Suprapubic skin (tissue), 4 donors: ENCODE data around the gene PTPRN2. TPM values are rescaled to one million over a fixed set of nuclear protein-coding genes. Genes with fewer than 3 reads are reported as not detected.

Experiments
- DNase-seq, 2 donors: peaks; one replicate each; pipeline ENCODE4 v3.0.0-alpha.2; 2019; ENCODE audit warnings: low spot score in 2 of 2
- H3K27ac ChIP-seq: fragments of 200-600 bp; sonication (generic); one replicate; pipeline ENCODE4 v1.5.1; 2019
- H3K27me3 ChIP-seq: fragments of 200-600 bp; sonication (generic); one replicate; pipeline ENCODE4 v1.5.1; 2019
- H3K36me3 ChIP-seq: fragments of 200-600 bp; sonication (generic); one replicate; pipeline ENCODE4 v1.5.1; 2019
- H3K4me1 ChIP-seq: fragments of 200-600 bp; sonication (generic); one replicate; pipeline ENCODE4 v1.5.1; 2019
- H3K4me3 ChIP-seq: fragments of 200-600 bp; sonication (generic); one replicate; pipeline ENCODE4 v1.5.1; 2019; ENCODE audit warnings: mild to moderate bottlenecking
- H3K9me3 ChIP-seq: fragments of 200-600 bp; sonication (generic); one replicate; pipeline ENCODE4 v1.5.1; 2019
- EP300 ChIP-seq: sonication (generic); formaldehyde crosslinking; IDR thresholded peaks from one replicate; pipeline ENCODE4 v1.6.1; 2017; ENCODE audit warnings: antibody characterized with exemption
- POLR2A ChIP-seq, 2 donors: fragments of 450-650 bp; IDR thresholded peaks; one replicate each; pipeline ENCODE4 v1.6.1; 2017; ENCODE audit warnings: antibody characterized with exemption in 2 of 2, mild to moderate bottlenecking in 2 of 2, moderate library complexity in 2 of 2
- POLR2AphosphoS5 ChIP-seq, 3 donors: sonication (generic); formaldehyde crosslinking; IDR thresholded peaks; one replicate each; pipeline ENCODE4 v1.6.1; 2017; ENCODE audit warnings: antibody characterized with exemption in 3 of 3
- WGBS: methylation state at CpG from one replicate; pipeline ENCODE4 v1.1.5; 2018; 5-methylcytosine and 5-hydroxymethylcytosine counted together
- total RNA-seq, 4 donors: library from RNA; depleted of rRNA; stranded (reverse); fragments of >200 nt; gene quantifications; one replicate each; pipeline ENCODE4 v1.1.0, GENCODE V29; 2016
- TF ChIP-seq, protein P1 (sequence below), 2 donors: fragments of 200-600 bp in 1 of 2; fragments of 450-650 bp in 1 of 2; sonication (generic) in 1 of 2; IDR thresholded peaks; one replicate each; pipeline ENCODE4 v1.5.1; 2016 to 2019; ENCODE audit warnings: antibody characterized with exemption in 2 of 2, mild to moderate bottlenecking in 1 of 2, moderate library complexity in 1 of 2

Gene PTPRN2
- total RNA-seq, 4 donors from 2014 or later: 0.23 to 1.8 (median 1.3) TPM

DNA sequence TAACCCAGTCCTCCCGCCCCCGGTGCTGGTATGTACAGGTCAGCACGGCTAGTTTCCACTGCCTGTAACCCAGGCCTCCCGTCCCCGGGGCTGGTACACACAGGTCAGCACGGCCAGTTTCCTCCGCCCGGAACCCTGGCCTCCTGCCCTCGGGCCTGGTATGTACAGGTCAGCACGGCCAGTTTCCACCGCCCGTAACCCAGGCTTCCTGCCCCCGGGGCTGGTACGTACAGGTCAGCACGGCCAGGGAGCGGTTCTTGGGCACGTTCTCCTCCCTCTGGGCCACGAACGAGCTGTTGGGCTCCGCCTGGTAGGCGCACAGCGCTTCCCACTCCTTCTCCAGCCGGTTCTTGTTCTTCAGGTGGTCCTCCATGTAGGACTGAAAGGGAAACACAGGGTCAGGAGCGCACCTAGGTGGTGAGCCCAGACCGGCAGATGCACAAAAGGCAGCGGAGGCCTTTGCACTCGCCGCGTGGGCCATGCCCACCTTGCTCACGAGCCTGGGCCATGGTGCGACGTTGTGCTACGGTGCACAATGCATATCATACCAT is 966.4 kb downstream of the PTPRN2 start:
- no peaks in the 10 kb centered on the region for H3K4me1 ChIP-seq
- peak in 1 of 2 donors; percentile 74 for DNase-seq
- H3K4me3 ChIP-seq: no peak overlapping the region
- WGBS: 81% methylated on average over 31 of the region's 33 CpGs
- no peaks in the 10 kb centered on the region for H3K9me3 ChIP-seq
- TF ChIP-seq POLR2AphosphoS5 (IDR thresholded peaks at IDR 0.05) (no peak), POLR2A (IDR thresholded peaks at IDR 0.05) (no peak)
- no peak overlapping the region for H3K27ac ChIP-seq
- H3K36me3 ChIP-seq: no peaks in the 10 kb centered on the region
- H3K27me3 ChIP-seq: peaks cover 9% of the 10 kb centered on the region

DNA sequence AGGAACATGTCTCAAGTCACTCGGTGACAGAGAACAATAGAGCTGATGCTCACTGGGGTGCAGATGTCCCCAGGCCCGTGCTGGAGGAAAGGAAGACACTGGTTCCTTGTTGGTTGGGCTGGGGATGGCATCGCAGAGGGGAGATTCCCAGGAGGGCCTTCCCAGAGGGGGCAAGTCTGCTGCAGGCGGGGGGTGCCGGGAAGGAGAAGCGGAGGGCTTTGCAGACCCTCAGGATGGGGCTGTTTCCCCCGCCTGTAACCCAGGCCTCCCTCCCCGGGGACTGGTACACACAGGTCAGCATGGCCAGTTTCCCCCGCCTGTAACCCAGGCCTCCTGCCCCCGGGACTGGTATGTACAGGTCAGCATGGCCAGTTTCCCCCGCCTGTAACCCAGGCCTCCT is 967.0 kb downstream of the PTPRN2 start:
- no peak for DNase-seq
- no peaks in the 10 kb centered on the region for H3K4me1 ChIP-seq
- 72% methylated on average over 9 of the region's 11 CpGs for WGBS
- no peak overlapping the region for H3K4me3 ChIP-seq
- TF ChIP-seq, protein P1, sequence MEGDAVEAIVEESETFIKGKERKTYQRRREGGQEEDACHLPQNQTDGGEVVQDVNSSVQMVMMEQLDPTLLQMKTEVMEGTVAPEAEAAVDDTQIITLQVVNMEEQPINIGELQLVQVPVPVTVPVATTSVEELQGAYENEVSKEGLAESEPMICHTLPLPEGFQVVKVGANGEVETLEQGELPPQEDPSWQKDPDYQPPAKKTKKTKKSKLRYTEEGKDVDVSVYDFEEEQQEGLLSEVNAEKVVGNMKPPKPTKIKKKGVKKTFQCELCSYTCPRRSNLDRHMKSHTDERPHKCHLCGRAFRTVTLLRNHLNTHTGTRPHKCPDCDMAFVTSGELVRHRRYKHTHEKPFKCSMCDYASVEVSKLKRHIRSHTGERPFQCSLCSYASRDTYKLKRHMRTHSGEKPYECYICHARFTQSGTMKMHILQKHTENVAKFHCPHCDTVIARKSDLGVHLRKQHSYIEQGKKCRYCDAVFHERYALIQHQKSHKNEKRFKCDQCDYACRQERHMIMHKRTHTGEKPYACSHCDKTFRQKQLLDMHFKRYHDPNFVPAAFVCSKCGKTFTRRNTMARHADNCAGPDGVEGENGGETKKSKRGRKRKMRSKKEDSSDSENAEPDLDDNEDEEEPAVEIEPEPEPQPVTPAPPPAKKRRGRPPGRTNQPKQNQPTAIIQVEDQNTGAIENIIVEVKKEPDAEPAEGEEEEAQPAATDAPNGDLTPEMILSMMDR (IDR thresholded peaks at IDR 0.05): no peak
- no peak for TF ChIP-seq EP300
- TF ChIP-seq POLR2AphosphoS5 (IDR thresholded peaks at IDR 0.05): no peak
- TF ChIP-seq POLR2A (IDR thresholded peaks at IDR 0.05): no peak
- H3K36me3 ChIP-seq: no peaks in the 10 kb centered on the region
- H3K27me3 ChIP-seq: peaks cover 9% of the 10 kb centered on the region
- no peak overlapping the region for H3K27ac ChIP-seq
- H3K9me3 ChIP-seq: no peaks in the 10 kb centered on the region

DNA sequence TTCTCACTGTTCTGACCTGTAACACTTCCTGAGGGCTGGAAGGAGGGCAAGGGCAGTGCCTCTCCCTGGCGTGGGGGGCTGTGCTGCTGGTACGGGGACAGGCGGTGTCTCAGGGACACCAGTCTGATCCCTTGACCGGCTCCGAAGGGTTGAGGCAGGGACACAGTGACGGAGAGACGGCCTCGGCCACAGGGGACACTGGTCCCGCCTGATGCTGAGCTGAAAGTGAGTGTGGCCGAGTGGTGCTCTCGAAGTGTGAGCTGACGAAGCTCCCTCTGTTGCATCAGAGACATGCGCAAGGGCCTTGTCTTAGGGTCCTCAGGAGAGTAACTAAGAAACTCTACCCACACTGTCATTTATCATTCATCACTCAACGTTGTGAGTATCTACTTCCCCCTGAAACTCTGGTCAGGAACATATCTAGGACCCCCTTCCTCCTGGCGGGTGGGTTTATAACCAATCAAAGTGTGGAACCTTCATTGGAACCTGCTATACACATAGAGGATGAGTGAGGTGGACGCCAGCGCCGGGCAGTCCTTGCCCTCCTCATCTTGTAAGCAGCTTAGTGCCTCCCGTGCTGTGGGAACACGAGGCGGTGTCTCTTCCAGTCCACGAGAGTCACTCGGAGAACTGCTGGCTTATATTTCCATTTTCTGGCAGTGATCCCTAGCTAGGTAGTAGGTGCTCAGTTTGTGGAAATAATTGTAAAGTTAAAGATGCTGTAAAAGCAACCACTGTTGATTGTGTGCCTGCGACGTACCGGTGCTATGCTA is 967.7 kb downstream of the PTPRN2 start:
- TF ChIP-seq POLR2AphosphoS5 (IDR thresholded peaks at IDR 0.05) (no peak), EP300 (no peak), POLR2A (IDR thresholded peaks at IDR 0.05) (no peak)
- TF ChIP-seq, protein P1 (IDR thresholded peaks at IDR 0.05): no peak
- H3K36me3 ChIP-seq: no peaks in the 10 kb centered on the region
- no peak overlapping the region for H3K4me3 ChIP-seq
- peaks cover 9% of the 10 kb centered on the region for H3K27me3 ChIP-seq
- 83% methylated on average over 16 of the region's 26 CpGs for WGBS
- no peaks in the 10 kb centered on the region for H3K4me1 ChIP-seq
- no peak overlapping the region for H3K27ac ChIP-seq
- H3K9me3 ChIP-seq: no peaks in the 10 kb centered on the region
- DNase-seq: no peak

DNA sequence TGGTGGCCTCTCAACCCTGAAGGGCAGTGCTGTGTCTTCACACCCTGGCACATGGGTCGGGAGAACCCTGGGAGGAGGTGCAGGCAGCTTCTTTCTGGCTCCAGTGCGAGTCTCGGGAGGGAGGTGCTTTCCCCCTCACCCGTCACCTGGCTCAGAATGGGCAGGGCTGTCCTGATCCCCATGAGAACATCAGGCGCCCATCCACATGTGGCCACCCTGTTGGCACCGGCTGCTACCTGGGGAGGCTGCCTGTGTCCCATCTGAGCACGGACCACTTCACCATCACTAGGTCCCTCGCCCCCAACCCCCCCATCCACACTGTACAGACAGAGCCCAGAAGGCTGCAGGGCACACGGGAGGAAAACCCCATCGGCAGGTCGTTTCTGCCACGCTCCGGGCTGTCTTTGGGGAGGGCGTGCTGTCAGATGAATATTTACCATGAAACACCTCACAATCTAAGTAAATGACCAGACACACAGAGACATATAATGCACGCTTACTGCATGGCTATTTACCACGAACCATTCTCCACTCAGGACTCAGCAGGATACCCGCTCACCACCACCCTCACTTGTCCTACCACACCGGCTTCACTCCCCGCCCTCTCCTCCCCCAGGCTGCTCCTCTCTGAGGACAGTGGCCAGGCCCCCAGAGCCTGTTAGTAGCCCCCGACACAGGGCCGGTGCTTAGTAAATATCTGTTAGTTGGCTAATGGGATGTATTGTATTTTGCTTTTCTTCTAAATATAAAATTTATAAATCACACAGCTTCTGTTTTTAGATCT is 968.6 kb downstream of the PTPRN2 start:
- Histone ChIP-seq H3K4me1 (no peaks in the 10 kb centered on the region), H3K27me3 (peaks cover 9% of the 10 kb centered on the region), H3K27ac (no peak overlapping the region), H3K36me3 (no peaks in the 10 kb centered on the region), H3K4me3 (no peak overlapping the region), H3K9me3 (no peaks in the 10 kb centered on the region)
- peak in 1 of 2 donors; percentile 70 for DNase-seq
- TF ChIP-seq POLR2A (IDR thresholded peaks at IDR 0.05) (no peak), EP300 (no peak), POLR2AphosphoS5 (IDR thresholded peaks at IDR 0.05) (no peak)
- TF ChIP-seq, protein P1 (IDR thresholded peaks at IDR 0.05): no peak
- WGBS: 80% methylated on average over 15 of the region's 21 CpGs

DNA sequence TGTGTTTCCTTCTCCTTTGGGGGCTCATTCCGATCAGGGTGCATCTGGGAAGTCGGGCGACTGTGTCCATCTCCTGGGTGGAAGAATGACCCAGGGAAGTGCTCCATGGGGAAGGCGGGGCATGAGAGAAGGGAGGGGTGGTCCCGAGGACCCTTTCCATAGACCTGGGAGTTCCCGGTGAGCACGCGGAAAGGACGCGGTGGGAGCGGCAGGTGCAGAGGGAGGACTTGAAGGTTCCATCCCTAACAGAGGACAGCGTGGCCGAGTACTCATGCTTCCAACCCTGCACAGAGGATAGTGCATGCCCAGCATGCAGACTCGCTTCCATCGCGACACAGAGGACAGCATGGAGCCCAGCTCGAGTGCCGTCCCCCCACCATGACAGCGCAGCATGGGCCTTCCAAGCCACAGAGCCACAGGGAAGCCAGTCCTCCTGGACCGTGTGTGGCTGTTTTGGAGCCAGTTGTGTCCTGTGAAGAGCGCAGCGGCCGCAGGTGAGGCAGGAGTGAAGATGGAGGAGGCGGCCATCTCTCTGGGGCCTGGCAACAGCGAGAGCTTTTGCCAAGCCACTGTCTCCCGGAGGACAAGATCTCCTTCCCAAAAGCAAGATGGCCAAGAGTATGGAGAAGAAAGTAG is 969.4 kb downstream of the PTPRN2 start:
- Histone ChIP-seq H3K9me3 (no peaks in the 10 kb centered on the region), H3K36me3 (no peaks in the 10 kb centered on the region), H3K27ac (no peak overlapping the region), H3K27me3 (peaks cover 9% of the 10 kb centered on the region), H3K4me1 (peaks cover 6% of the 10 kb centered on the region), H3K4me3 (no peak overlapping the region)
- TF ChIP-seq EP300 (no peak), POLR2AphosphoS5 (IDR thresholded peaks at IDR 0.05) (no peak), POLR2A (IDR thresholded peaks at IDR 0.05) (no peak)
- TF ChIP-seq, protein P1 (IDR thresholded peaks at IDR 0.05): no peak
- no peak for DNase-seq
- WGBS: 92% methylated on average over 25 of the region's 26 CpGs
